Measurements from ENCODE around the gene CACNA1D.

CACNA1D gene

GRCh38 chr3:53712817-53713388 lies 218.5 kb downstream of the CACNA1D start:
- FAIRE-seq, result peak; percentile 84
- no peak for TF ChIP-seq POLR2A (IDR thresholded peaks at IDR 0.05; ENCODE audit: low read depth, low read length)
- no peak for TF ChIP-seq PAX5 (IDR thresholded peaks at IDR 0.05; ENCODE audit: insufficient read depth, low read length, severe bottlenecking)
- no peak for TF ChIP-seq POLR2AphosphoS5 (IDR thresholded peaks at IDR 0.05; ENCODE audit: low read depth, low read length)
- TF ChIP-seq POU2F2 (IDR thresholded peaks at IDR 0.05; ENCODE audit: low read depth, low read length), result no peak
- TF ChIP-seq SPI1 (IDR thresholded peaks at IDR 0.05; ENCODE audit: low read depth, low read length), result no peak
- TF ChIP-seq TAF1 (IDR thresholded peaks at IDR 0.05; ENCODE audit: low read depth, low read length), result no peak
- no peak for DNase-seq (ENCODE audit: insufficient read length, low spot score)

- no peak for TF ChIP-seq SPI1 (IDR thresholded peaks at IDR 0.05; ENCODE audit: low read depth, low read length)
- no peak for TF ChIP-seq PAX5 (IDR thresholded peaks at IDR 0.05; ENCODE audit: insufficient read depth, low read length, severe bottlenecking)
- no peak for TF ChIP-seq POLR2A (IDR thresholded peaks at IDR 0.05; ENCODE audit: low read depth, low read length)
- TF ChIP-seq TAF1 (IDR thresholded peaks at IDR 0.05; ENCODE audit: low read depth, low read length), result no peak
- no peak for TF ChIP-seq POLR2AphosphoS5 (IDR thresholded peaks at IDR 0.05; ENCODE audit: low read depth, low read length)
- no peak for TF ChIP-seq POU2F2 (IDR thresholded peaks at IDR 0.05; ENCODE audit: low read depth, low read length)
- FAIRE-seq, result no peak
Measured at GRCh38 chr3:53713626-53714025, 219.2 kb downstream of the CACNA1D start.

GRCh38 chr3:53715815-53716483 lies 221.5 kb downstream of the CACNA1D start:
- TF ChIP-seq PAX5 (IDR thresholded peaks at IDR 0.05; ENCODE audit: insufficient read depth, low read length, severe bottlenecking), result no peak
- TF ChIP-seq SPI1 (IDR thresholded peaks at IDR 0.05; ENCODE audit: low read depth, low read length), result no peak
- TF ChIP-seq POLR2AphosphoS5 (IDR thresholded peaks at IDR 0.05; ENCODE audit: low read depth, low read length), result no peak
- TF ChIP-seq TAF1 (IDR thresholded peaks at IDR 0.05; ENCODE audit: low read depth, low read length), result no peak
- FAIRE-seq (no peak), DNase-seq (ENCODE audit: insufficient read length, low spot score) (no peak)

More at GRCh38 chr3:53713626-53714025, 219.2 kb downstream of the CACNA1D start:
- no peak for DNase-seq (ENCODE audit: insufficient read length, low spot score)

- FAIRE-seq, result no peak
- DNase-seq (ENCODE audit: insufficient read length, low spot score), result no peak
- TF ChIP-seq PAX5 (IDR thresholded peaks at IDR 0.05; ENCODE audit: insufficient read depth, low read length, severe bottlenecking) (no peak), TAF1 (IDR thresholded peaks at IDR 0.05; ENCODE audit: low read depth, low read length) (no peak), SPI1 (IDR thresholded peaks at IDR 0.05; ENCODE audit: low read depth, low read length) (peak; percentile 63), POU2F2 (IDR thresholded peaks at IDR 0.05; ENCODE audit: low read depth, low read length) (no peak)
Measured at GRCh38 chr3:53716998-53717397, 222.6 kb downstream of the CACNA1D start.

- no peak for DNase-seq (ENCODE audit: insufficient read length, low spot score)
- no peak for FAIRE-seq
- no peak for TF ChIP-seq TAF1 (IDR thresholded peaks at IDR 0.05; ENCODE audit: low read depth, low read length)
- no peak for TF ChIP-seq PAX5 (IDR thresholded peaks at IDR 0.05; ENCODE audit: insufficient read depth, low read length, severe bottlenecking)
Measured at GRCh38 chr3:53718462-53718861, 224.1 kb downstream of the CACNA1D start.

GRCh38 chr3:53719796-53720195 lies 225.4 kb downstream of the CACNA1D start:
- TF ChIP-seq POLR2AphosphoS5 (IDR thresholded peaks at IDR 0.05; ENCODE audit: low read depth, low read length) (no peak), TAF1 (IDR thresholded peaks at IDR 0.05; ENCODE audit: low read depth, low read length) (no peak), SPI1 (IDR thresholded peaks at IDR 0.05; ENCODE audit: low read depth, low read length) (no peak), POLR2A (IDR thresholded peaks at IDR 0.05; ENCODE audit: low read depth, low read length) (no peak), POU2F2 (IDR thresholded peaks at IDR 0.05; ENCODE audit: low read depth, low read length) (no peak), PAX5 (IDR thresholded peaks at IDR 0.05; ENCODE audit: insufficient read depth, low read length, severe bottlenecking) (no peak)
- no peak for FAIRE-seq

GRCh38 chr3:53721187-53722119 lies 227.0 kb downstream of the CACNA1D start:
- TF ChIP-seq POU2F2 (IDR thresholded peaks at IDR 0.05; ENCODE audit: low read depth, low read length), result no peak
- no peak for TF ChIP-seq PAX5 (IDR thresholded peaks at IDR 0.05; ENCODE audit: insufficient read depth, low read length, severe bottlenecking)
- no peak for TF ChIP-seq SPI1 (IDR thresholded peaks at IDR 0.05; ENCODE audit: low read depth, low read length)
- no peak for TF ChIP-seq POLR2AphosphoS5 (IDR thresholded peaks at IDR 0.05; ENCODE audit: low read depth, low read length)
- no peak for TF ChIP-seq POLR2A (IDR thresholded peaks at IDR 0.05; ENCODE audit: low read depth, low read length)

More at GRCh38 chr3:53719796-53720195, 225.4 kb downstream of the CACNA1D start:
- DNase-seq (ENCODE audit: insufficient read length, low spot score), result no peak

GRCh38 chr3:53724566-53724965 lies 230.2 kb downstream of the CACNA1D start:
- FAIRE-seq (no peak), DNase-seq (ENCODE audit: insufficient read length, low spot score) (no peak)
- TF ChIP-seq TAF1 (IDR thresholded peaks at IDR 0.05; ENCODE audit: low read depth, low read length) (no peak), POU2F2 (IDR thresholded peaks at IDR 0.05; ENCODE audit: low read depth, low read length) (no peak), PAX5 (IDR thresholded peaks at IDR 0.05; ENCODE audit: insufficient read depth, low read length, severe bottlenecking) (no peak), POLR2A (IDR thresholded peaks at IDR 0.05; ENCODE audit: low read depth, low read length) (no peak), POLR2AphosphoS5 (IDR thresholded peaks at IDR 0.05; ENCODE audit: low read depth, low read length) (no peak), SPI1 (IDR thresholded peaks at IDR 0.05; ENCODE audit: low read depth, low read length) (no peak)

More at GRCh38 chr3:53721187-53722119, 227.0 kb downstream of the CACNA1D start:
- FAIRE-seq (no peak), DNase-seq (ENCODE audit: insufficient read length, low spot score) (no peak)

- TF ChIP-seq POLR2A (IDR thresholded peaks at IDR 0.05; ENCODE audit: low read depth, low read length), result no peak
- no peak for TF ChIP-seq SPI1 (IDR thresholded peaks at IDR 0.05; ENCODE audit: low read depth, low read length)
- TF ChIP-seq TAF1 (IDR thresholded peaks at IDR 0.05; ENCODE audit: low read depth, low read length), result no peak
- TF ChIP-seq POLR2AphosphoS5 (IDR thresholded peaks at IDR 0.05; ENCODE audit: low read depth, low read length), result no peak
- no peak for FAIRE-seq
- no peak for DNase-seq (ENCODE audit: insufficient read length, low spot score)
Measured at GRCh38 chr3:53725387-53725995, 231.1 kb downstream of the CACNA1D start.
